Muscle layer of colon (tissue), 2 donors: ENCODE measurements around the gene DAPK1.

Experiments
- H3K27ac ChIP-seq: one replicate; pipeline ENCODE4 v1.7.0; 2013; ENCODE audit warnings: low read depth, mild to moderate bottlenecking, low read length, moderate library complexity
- H3K27me3 ChIP-seq, 2 donors: one replicate each; pipeline ENCODE4 v1.7.0; 2013; ENCODE audit warnings: low read length in 2 of 2, mild to moderate bottlenecking in 2 of 2; ENCODE audit not compliant: insufficient read depth in 2 of 2, control insufficient read depth in 1 of 2
- H3K36me3 ChIP-seq: one replicate; pipeline ENCODE4 v1.7.0; 2013; ENCODE audit warnings: mild to moderate bottlenecking, low read length; ENCODE audit not compliant: insufficient read depth
- H3K4me1 ChIP-seq: one replicate; pipeline ENCODE4 v1.7.0; 2013; ENCODE audit warnings: mild to moderate bottlenecking, low read length; ENCODE audit not compliant: insufficient read depth
- H3K4me3 ChIP-seq, 2 donors: one replicate each; pipeline ENCODE4 v1.7.0; 2013; ENCODE audit warnings: low read length in 2 of 2, low read depth in 1 of 2, mild to moderate bottlenecking in 1 of 2, moderate library complexity in 1 of 2
- H3K9ac ChIP-seq: one replicate; pipeline ENCODE4 v1.7.0; 2013; ENCODE audit warnings: low read length
- H3K9me3 ChIP-seq: one replicate; pipeline ENCODE4 v1.7.0; 2013; ENCODE audit warnings: mild to moderate bottlenecking, low read length
- donor health status: abdominal sarcoma.
- donor health status: Adenocarcinoma of cecum.

The DAPK1 gene

DNA sequence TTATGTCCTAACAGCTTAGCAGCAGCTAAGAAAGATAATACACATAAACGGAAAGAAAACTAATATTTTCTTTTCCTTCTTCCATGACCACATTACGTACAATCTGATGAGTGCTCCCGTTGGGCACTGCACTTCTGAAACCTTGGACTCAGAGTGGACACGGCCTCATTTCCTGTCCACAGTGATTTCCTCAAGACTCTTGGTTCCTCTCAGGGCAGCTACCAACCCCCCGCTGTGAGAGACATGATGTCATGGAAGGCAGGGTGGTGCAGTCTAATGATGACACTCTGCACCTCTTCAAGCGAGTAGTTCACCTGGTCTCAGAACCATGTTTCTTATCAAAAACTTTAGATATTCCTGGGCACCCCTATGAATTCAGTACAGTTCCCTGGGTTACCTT is 159.5 kb downstream of the DAPK1 start:
- H3K27me3 ChIP-seq, result no peaks in the 10 kb centered on the region
- peaks cover 34% of the 10 kb centered on the region for H3K36me3 ChIP-seq
- no peak overlapping the region for H3K27ac ChIP-seq
- no peaks in the 10 kb centered on the region for H3K9me3 ChIP-seq
- no peak overlapping the region for H3K4me3 ChIP-seq
- H3K4me1 ChIP-seq, result peaks cover 21% of the 10 kb centered on the region
- H3K9ac ChIP-seq, result no peak overlapping the region

DNA sequence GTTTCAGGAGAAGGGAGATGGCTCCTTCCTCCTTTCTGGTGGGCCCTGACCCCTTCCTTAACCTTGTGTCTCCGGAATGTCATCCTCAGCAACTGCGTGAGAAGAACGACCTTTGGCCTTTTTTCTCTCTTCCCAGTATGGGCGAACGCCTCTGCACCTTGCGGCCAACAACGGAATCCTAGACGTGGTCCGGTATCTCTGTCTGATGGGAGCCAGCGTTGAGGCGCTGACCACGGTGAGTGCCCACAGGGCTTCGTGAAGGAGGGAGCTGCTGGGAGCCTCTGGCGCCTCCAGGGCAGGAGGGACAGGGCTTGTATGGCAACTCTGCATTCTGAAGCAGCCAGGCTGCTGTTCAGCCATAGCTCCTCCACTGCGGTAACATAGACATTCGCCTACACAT is 160.2 kb downstream of the DAPK1 start:
- no peaks in the 10 kb centered on the region for H3K27me3 ChIP-seq
- H3K9me3 ChIP-seq, result no peaks in the 10 kb centered on the region
- no peak overlapping the region for H3K4me3 ChIP-seq
- peaks cover 34% of the 10 kb centered on the region for H3K36me3 ChIP-seq
- H3K9ac ChIP-seq, result no peak overlapping the region
- H3K27ac ChIP-seq, result no peak overlapping the region
- peaks cover 22% of the 10 kb centered on the region for H3K4me1 ChIP-seq

DNA sequence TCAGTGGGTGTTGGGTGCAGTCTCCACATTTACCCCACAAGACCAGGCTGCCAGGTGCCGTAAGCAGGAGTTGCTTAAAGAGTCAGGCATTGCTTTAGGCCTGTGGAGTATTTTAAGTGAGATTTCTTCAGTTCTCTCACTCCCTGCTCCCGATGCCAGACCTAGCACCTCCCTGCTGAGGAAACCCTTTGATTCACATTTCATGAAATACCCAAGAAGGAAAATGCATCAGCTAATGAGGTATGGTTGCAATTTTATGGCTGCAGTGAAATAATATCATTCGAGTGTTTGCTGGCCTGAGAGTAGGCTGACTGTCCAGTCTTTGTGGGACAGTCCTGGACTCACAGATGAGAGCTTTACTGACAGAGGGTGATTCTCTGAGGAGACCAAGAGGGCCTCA is 160.8 kb downstream of the DAPK1 start:
- Histone ChIP-seq H3K36me3 (peaks cover 34% of the 10 kb centered on the region), H3K27ac (no peak overlapping the region), H3K4me1 (peaks cover 22% of the 10 kb centered on the region), H3K9ac (no peak overlapping the region), H3K9me3 (no peaks in the 10 kb centered on the region), H3K27me3 (no peaks in the 10 kb centered on the region), H3K4me3 (no peak overlapping the region)

DNA sequence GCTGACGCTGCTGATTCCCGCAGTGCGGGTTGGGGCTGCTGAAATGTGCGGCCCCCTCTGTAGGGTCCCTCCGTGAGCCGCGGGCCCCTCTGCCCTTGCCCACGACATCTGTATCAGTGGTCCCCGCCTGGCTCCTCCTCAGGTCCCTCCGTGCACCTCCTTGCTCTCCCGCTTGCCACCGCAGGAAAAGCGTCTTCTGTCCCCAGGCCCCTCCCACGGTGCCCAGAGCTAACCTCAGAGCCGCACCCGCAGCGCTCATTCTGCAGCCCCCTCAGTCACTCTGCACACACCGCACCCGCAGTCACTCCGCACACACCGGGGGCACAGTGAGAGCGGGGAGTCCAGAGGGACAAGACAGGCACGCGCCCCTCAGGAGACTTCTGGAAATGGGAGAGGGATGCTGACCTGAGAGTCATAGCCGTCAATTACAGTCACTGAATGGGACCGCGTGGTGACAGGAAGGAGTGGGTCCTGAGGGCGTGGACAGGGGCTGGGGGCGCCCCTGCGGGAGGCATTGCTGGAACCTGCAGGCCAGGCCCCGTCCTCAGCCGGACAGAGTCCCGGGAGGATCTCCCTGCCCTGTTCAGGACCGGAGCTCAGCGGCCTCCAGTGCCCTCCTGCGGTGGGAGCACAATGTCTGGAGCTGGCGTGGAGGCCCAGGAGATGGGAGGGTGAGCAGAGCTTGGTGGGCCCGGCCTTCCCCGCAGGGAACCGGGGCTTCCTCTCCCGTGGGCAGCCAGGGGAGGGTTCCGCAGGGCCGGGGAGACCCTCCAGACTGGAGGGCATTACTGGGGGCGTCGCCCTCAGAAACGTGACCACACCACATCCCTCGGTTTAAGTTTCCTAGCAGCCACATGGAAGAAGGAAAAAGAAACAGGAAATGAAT is 162.1 kb downstream of the DAPK1 start:
- Histone ChIP-seq H3K9me3 (no peaks in the 10 kb centered on the region), H3K36me3 (peaks cover 44% of the 10 kb centered on the region), H3K4me3 (no peak overlapping the region), H3K27me3 (no peaks in the 10 kb centered on the region), H3K4me1 (peaks cover 22% of the 10 kb centered on the region), H3K27ac (no peak overlapping the region), H3K9ac (no peak overlapping the region)

DNA sequence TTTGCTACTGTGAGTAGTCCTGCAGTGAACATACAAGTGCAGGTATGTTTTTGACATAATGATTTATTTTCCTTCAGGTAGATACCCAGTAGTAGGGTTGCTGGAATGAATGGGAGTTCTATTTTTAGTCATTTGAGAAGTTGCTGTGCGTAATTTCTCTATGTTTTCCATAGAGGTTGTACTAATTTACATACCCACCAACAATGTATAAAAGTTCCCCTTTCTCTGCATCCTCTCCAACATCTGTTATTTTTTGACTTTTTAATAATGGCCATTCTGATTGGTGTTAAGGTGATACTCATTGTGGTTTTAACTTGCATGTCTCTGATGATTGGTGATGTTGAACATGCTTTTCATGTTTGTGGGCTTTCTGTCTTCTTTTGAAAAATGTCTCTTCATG is 163.6 kb downstream of the DAPK1 start:
- Histone ChIP-seq H3K4me1 (peaks cover 14% of the 10 kb centered on the region), H3K27me3 (no peaks in the 10 kb centered on the region), H3K9ac (no peak overlapping the region), H3K4me3 (no peak overlapping the region), H3K27ac (no peak overlapping the region), H3K36me3 (peaks cover 34% of the 10 kb centered on the region), H3K9me3 (no peaks in the 10 kb centered on the region)

DNA sequence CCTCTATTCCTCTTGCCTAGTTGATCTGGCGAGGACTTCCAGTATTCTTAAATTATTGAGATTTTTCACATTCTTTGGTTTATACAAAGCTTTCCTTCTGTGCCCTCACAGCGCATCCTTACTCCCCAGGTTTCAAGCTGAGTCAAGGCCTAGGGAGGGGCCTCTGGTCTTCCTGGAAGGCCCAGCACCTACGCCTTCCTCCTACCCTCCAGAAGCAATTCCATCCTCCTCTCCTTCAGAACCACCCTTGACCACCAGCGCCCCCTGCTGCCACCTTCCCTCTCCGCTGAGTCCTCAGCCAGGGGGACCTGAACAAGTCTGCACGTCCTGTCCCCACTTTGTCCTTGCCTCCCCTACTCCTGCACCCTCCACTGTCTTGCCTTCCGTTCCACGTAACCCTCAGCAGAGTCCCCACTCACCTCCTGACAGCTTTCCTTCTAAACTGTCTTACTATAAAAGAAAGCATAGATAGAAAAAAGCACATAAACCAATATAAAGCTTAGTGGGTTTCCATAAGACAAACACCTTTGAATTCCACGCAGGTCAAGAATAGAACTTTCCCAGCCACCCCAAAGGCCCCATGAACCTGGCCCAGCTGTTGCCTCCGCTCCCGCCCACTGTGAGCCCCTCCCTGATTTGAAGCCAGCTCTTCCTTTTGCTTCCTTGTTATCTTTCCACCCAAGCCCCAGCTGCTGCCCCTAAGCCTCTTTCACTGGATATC is 165.3 kb downstream of the DAPK1 start:
- Histone ChIP-seq H3K27ac (no peak overlapping the region), H3K4me3 (no peak overlapping the region), H3K36me3 (peaks cover 28% of the 10 kb centered on the region), H3K9me3 (no peaks in the 10 kb centered on the region), H3K4me1 (peaks cover 6% of the 10 kb centered on the region), H3K9ac (no peak overlapping the region), H3K27me3 (no peaks in the 10 kb centered on the region)

DNA sequence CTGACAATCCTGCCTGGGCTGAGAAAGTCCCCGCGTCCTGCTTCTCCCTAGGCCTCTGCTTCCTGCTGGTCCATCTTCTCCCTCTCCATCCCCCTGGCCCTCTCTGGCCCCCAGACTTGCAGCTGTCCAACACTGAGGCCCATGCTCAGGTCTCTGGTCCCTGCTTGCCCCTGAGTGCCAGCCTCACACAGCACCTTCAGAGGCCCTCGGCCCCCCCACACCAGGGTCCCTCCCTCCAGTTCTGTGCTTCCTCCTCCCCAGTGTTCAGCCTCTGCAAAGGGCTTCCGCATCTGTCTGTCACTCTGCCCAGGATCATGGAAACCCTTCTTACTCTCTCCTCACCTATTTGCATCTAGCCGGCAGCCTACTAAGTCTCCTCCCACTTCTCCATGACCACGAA is 165.9 kb downstream of the DAPK1 start:
- Histone ChIP-seq H3K9ac (no peak overlapping the region), H3K36me3 (peaks cover 27% of the 10 kb centered on the region), H3K4me3 (no peak overlapping the region), H3K27ac (no peak overlapping the region), H3K4me1 (peaks cover 6% of the 10 kb centered on the region), H3K9me3 (no peaks in the 10 kb centered on the region), H3K27me3 (no peaks in the 10 kb centered on the region)

DNA sequence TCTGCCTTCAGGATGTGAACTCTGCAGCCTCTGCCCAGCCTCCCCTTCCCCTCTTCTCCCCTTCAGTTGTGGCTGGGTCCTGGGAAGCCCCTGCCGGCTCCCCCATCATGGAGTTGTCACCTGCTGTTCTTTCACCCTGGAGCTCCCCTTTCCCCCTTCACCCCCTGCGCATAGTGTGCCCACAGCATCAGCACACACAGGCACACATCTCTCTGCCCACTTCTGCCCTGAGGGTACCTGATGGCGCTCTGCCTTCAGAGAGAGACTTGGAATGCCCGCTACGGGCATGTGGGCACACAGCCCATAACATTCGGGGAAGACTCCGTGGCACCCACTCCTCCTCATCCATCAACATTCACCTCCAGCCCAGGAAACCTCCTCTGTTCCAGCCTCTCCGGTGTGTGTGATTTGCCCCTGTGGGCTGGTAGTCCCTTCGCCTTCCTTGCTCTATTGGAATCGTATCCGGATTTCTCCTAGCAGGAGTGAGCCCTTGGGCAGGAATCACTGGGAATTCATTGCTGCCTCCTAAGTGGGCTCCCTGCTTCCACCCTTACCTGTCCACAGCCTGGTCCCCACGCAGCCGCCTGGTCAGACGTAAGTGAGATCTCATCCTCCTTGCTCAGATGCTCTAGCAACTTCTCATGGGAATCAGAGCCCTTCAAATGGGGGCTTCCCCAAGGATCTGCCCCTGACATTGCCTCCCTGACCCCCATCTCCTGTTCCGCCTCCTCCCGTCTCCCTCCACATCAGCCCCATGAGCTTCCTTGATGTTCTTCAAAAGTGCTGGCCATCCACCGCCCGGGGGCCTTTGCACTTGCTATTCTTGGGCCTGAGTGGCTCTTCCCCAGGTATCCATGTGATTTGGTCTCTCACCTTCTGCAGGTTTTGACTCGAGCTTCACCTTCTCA is 166.7 kb downstream of the DAPK1 start:
- Histone ChIP-seq H3K9me3 (no peaks in the 10 kb centered on the region), H3K27me3 (no peaks in the 10 kb centered on the region), H3K27ac (no peak overlapping the region), H3K9ac (no peak overlapping the region), H3K4me1 (peaks cover 6% of the 10 kb centered on the region), H3K36me3 (peaks cover 23% of the 10 kb centered on the region), H3K4me3 (no peak overlapping the region)

DNA sequence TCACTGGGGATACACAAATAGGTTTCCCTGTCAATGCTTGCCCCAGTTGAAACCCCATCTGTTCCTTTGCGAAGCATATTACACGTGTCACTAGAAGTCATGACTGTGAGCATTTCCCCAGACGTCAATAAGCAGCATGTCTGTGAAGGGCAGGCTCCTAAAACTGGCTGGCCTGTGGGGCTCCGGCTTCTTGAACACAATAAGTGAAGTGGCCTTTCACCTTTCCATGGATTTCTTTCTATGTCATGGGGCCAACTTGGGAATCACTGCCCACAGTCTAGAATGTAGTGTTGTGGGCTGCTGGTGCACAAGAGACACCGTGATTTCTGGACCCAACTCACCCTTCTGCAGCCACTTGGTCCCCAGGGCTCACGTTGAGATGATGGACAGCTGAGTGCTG is 167.8 kb downstream of the DAPK1 start:
- Histone ChIP-seq H3K27me3 (no peaks in the 10 kb centered on the region), H3K36me3 (peaks cover 29% of the 10 kb centered on the region), H3K9me3 (no peaks in the 10 kb centered on the region)

DNA sequence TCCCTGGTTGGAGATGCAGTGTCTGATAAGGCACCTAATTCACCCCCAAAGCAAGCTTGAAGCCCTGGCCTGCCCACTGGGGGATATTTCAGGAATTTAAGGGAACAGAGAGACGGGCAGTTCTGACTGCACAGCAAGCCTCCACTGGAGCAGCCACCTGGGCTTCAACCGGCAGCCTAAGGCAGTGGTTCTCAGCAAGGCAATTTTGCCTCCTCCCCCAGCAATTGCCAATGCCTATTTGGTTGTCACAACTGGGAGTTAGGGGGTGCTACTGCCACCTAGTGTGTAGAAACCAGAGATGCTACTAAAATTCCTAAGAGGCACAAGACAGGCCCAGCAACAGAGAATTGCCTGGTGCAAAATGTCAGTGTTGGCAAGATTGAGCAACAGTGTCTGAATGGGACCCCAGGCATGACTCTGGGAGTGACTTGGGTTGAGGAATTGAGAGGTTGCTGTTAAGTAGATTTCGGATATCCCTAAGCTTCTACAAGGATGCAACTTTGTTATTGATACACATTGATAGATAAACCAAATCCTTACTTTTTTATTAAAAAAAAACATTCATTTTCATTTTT is 169.6 kb downstream of the DAPK1 start:
- Histone ChIP-seq H3K27ac (no peak overlapping the region), H3K9ac (no peak overlapping the region), H3K27me3 (no peaks in the 10 kb centered on the region), H3K4me1 (peaks cover under 1% of the 10 kb centered on the region), H3K4me3 (no peak overlapping the region), H3K36me3 (peaks cover 42% of the 10 kb centered on the region), H3K9me3 (no peaks in the 10 kb centered on the region)

More for the DNA sequence above, 167.8 kb downstream of the DAPK1 start:
- Histone ChIP-seq H3K4me1 (peaks cover 6% of the 10 kb centered on the region), H3K4me3 (no peak overlapping the region), H3K27ac (no peak overlapping the region), H3K9ac (no peak overlapping the region)

DNA sequence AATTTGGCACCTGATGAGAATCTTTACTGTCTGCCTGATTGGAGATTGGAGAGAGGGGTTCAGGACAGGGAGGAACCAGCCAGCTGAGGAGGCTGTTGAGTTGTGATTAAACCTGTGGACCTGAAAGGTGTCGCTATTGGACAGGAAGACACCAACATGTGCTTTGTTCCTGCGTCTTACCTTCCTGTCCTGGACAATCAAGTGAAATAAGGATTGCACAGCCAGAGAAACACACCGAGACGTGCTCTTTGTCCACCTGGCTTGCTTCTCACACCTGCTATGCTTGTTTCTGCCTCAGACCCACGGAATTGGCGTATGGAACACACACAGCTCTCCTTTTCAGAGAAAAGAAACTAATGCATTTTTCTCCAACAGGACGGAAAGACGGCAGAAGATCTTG is 170.6 kb downstream of the DAPK1 start:
- Histone ChIP-seq H3K4me3 (no peak overlapping the region), H3K36me3 (peaks cover 42% of the 10 kb centered on the region), H3K27me3 (no peaks in the 10 kb centered on the region), H3K4me1 (no peaks in the 10 kb centered on the region), H3K9ac (no peak overlapping the region), H3K27ac (no peak overlapping the region), H3K9me3 (no peaks in the 10 kb centered on the region)
